Measurements from ENCODE around the gene KRT80.

The KRT80 gene

GRCh38 chr12:52210925-52211650 lies 19.3 kb upstream of the KRT80 start:
- DNase-seq (ENCODE audit: low spot score), result no peak

GRCh38 chr12:52210186-52210924 lies 18.5 kb upstream of the KRT80 start:
- no peak for DNase-seq (ENCODE audit: low spot score)

GRCh38 chr12:52209321-52209720 lies 17.5 kb upstream of the KRT80 start:
- no peak for DNase-seq (ENCODE audit: low spot score)

- DNase-seq (ENCODE audit: low spot score), result no peak
These were observed 16.8 kb upstream of the KRT80 start for GRCh38 chr12:52208424-52209165.

GRCh38 chr12:52207895-52208294 lies 16.1 kb upstream of the KRT80 start:
- DNase-seq (ENCODE audit: low spot score), result peak; percentile 81

GRCh38 chr12:52207106-52207505 lies 15.3 kb upstream of the KRT80 start:
- DNase-seq (ENCODE audit: low spot score), result no peak

- peak; percentile 82 for DNase-seq (ENCODE audit: low spot score)
These were observed 14.7 kb upstream of the KRT80 start for GRCh38 chr12:52206304-52207040.

- DNase-seq (ENCODE audit: low spot score), result peak; percentile 42
These were observed 13.9 kb upstream of the KRT80 start for GRCh38 chr12:52205612-52206303.

- DNase-seq (ENCODE audit: low spot score), result no peak
These were observed 13.2 kb upstream of the KRT80 start for GRCh38 chr12:52204931-52205505.

- DNase-seq (ENCODE audit: low spot score), result peak; percentile 52
These were observed 12.5 kb upstream of the KRT80 start for GRCh38 chr12:52204095-52204930.

- DNase-seq (ENCODE audit: low spot score), result peak; percentile 81
These were observed 11.5 kb upstream of the KRT80 start for GRCh38 chr12:52203079-52203921.

GRCh38 chr12:52202361-52203078 lies 10.7 kb upstream of the KRT80 start:
- no peak for DNase-seq (ENCODE audit: low spot score)

- DNase-seq (ENCODE audit: low spot score), result no peak
These were observed 9.6 kb upstream of the KRT80 start for GRCh38 chr12:52201451-52201839.

GRCh38 chr12:52200781-52201450 lies 9.1 kb upstream of the KRT80 start:
- DNase-seq (ENCODE audit: low spot score), result no peak

GRCh38 chr12:52200086-52200780 lies 8.4 kb upstream of the KRT80 start:
- DNase-seq (ENCODE audit: low spot score), result no peak

- DNase-seq (ENCODE audit: low spot score), result no peak
These were observed 7.6 kb upstream of the KRT80 start for GRCh38 chr12:52199294-52199919.
